ENCODE measurements around the gene CCDC40.

DNA sequence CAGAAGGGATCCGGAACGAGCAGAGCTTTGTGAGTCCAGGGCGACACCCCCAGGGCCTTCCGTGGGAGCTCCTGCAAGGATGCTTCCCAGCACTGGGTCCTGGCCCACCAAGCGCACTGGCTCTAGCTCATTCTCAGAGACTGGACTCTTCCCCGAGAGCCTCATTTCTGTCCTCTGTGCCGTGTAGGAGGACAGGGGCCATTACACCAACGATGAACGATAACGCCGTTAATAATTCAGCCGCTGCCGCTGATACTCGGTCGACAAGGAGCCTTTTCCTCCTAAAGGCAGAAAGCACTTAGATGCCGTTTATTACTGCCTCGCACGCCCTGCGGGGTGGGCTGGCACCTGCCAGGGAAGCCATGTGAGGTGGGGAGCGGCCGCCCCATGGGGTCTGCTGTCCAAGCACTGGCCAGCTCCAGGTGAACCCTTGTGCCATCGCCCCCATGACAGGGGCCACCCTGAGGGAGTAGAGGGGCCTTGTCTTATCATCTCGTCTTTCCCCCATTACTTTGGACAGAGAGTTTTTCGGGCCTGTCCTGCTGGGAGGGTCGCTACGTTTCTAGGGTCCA, 34.3 kb upstream of the CCDC40 start:
- TF ChIP-seq, protein P1, sequence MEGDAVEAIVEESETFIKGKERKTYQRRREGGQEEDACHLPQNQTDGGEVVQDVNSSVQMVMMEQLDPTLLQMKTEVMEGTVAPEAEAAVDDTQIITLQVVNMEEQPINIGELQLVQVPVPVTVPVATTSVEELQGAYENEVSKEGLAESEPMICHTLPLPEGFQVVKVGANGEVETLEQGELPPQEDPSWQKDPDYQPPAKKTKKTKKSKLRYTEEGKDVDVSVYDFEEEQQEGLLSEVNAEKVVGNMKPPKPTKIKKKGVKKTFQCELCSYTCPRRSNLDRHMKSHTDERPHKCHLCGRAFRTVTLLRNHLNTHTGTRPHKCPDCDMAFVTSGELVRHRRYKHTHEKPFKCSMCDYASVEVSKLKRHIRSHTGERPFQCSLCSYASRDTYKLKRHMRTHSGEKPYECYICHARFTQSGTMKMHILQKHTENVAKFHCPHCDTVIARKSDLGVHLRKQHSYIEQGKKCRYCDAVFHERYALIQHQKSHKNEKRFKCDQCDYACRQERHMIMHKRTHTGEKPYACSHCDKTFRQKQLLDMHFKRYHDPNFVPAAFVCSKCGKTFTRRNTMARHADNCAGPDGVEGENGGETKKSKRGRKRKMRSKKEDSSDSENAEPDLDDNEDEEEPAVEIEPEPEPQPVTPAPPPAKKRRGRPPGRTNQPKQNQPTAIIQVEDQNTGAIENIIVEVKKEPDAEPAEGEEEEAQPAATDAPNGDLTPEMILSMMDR (conservative IDR thresholded peaks at IDR 0.05 in 1 of 2, IDR thresholded peaks at IDR 0.05 in 1 of 2; ENCODE audit: low read depth in 1 of 2, low read length in 2 of 2): no peak
- TF ChIP-seq EZH2 (IDR thresholded peaks at IDR 0.05; ENCODE audit: low read length, missing control alignments): no peak

Measured in fibroblast of lung (primary cell).